Measurements from ENCODE around the gene TNP2.

Gene TNP2

GRCh38 chr16:11254913-11255736 lies 14.0 kb downstream of the TNP2 start:
- peak; percentile 52 for DNase-seq (ENCODE audit: low read depth)
- no peak for TF ChIP-seq CTCF (IDR thresholded peaks at IDR 0.05; ENCODE audit: low read length, missing control alignments)
- H3K4me3 ChIP-seq (replicated peaks; ENCODE audit: low read depth, low read length): peak overlapping the region; percentile 80

GRCh38 chr16:11253995-11254912 lies 14.9 kb downstream of the TNP2 start:
- peak overlapping the region; percentile 80 for H3K4me3 ChIP-seq (replicated peaks; ENCODE audit: low read depth, low read length)
- no peak for DNase-seq (ENCODE audit: low read depth)
- no peak for TF ChIP-seq CTCF (IDR thresholded peaks at IDR 0.05; ENCODE audit: low read length, missing control alignments)

DNA sequence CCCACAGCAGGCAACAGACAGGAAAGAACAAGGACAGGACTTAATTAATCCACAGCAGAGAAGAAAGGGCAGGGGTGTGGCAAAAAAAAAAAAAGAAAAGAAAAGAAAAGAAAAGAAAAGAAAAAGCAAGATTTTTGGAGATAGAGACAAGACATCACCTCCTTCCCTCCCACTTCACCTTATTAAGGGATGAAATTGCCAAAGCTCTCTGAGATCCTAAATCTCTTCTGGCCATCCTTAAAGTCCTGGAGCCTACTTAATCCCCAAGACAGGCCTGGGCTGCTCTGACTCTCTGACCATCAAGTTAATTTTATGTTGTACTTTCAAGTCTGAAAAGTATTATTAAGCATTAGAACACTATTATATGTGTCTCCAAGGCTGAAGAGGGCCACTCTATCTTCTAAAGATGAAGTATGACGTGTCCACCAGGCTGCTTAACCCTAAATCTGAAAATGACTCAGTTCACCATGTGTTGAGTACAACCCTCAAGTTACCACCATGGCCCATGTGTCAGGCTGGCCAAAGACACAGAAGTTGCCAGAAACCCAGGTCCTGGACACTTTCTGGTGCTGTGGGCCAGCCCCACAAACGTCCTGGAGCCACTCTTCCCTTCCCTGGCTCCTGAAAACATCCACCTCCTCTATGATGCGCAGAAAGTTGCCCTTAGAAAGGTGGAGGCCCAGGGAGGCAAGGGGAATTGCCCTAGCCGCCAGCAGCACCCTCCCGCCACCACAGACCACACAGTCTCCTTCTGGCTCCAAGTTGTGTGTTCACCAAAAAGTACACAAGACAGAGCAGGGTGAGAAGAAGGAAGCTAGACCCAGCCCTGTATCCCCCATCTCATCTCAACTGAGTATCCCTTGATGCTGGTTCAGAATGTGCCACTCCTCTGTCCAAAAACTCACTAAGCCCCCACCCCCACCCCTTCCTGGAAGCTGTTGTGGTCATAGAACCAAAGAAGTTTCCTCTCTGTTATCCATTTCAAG lies 15.8 kb downstream of the TNP2 start:
- H3K4me3 ChIP-seq (replicated peaks; ENCODE audit: low read depth, low read length): peak overlapping the region; percentile 80
- no peak for DNase-seq (ENCODE audit: low read depth)
- no peak for TF ChIP-seq CTCF (IDR thresholded peaks at IDR 0.05; ENCODE audit: low read length, missing control alignments)

DNA sequence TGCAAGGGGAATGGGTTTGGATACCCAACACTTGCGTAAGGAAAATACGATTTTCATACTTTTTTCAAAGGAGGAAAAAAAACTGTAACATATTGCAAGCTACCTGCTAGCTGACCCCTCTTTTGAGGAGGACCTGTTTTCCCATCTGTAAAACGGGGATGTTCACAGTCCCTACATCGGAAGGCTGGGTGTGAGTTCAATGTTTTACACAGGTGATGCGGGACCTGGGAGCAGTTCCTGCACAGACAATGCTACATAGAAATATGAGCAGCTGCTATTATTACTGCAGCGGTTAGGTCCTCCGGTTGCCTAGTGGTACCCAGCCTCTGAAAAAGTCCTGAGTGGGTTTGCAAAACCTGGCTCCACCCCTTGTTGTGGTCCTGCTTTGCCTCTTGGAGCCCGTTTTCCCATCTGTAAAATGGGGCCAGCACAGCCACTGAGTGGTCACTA lies 16.6 kb downstream of the TNP2 start:
- peak overlapping the region; percentile 80 for H3K4me3 ChIP-seq (replicated peaks; ENCODE audit: low read depth, low read length)
- TF ChIP-seq CTCF (IDR thresholded peaks at IDR 0.05; ENCODE audit: low read length, missing control alignments): no peak
- DNase-seq (ENCODE audit: low read depth): no peak

- DNase-seq (ENCODE audit: low read depth): peak; percentile 50
- H3K4me3 ChIP-seq (replicated peaks; ENCODE audit: low read depth, low read length): peak overlapping the region; percentile 80
- no peak for TF ChIP-seq CTCF (IDR thresholded peaks at IDR 0.05; ENCODE audit: low read length, missing control alignments)
Observed at GRCh38 chr16:11251525-11252481, 17.3 kb downstream of the TNP2 start.
